H7 (cell line): ENCODE results near the gene JARID2. TPM values are rescaled to one million over a fixed set of nuclear protein-coding genes. Genes with fewer than 3 reads are reported as not detected.

Experiments
- DNase-seq: peaks from one replicate; pipeline ENCODE4 v3.0.0; 2012
- H3K27me3 ChIP-seq: 2 replicates; pipeline ENCODE4 v1.6.0; 2011; ENCODE audit warnings: mild to moderate bottlenecking, low read length; ENCODE audit not compliant: control insufficient read depth, insufficient read depth
- H3K36me3 ChIP-seq: replicated peaks from 2 replicates; pipeline ENCODE4 v1.5.1; 2011; ENCODE audit warnings: low read length; ENCODE audit not compliant: control insufficient read depth, insufficient read depth
- H3K4me3 ChIP-seq: 2 replicates; pipeline ENCODE4 v1.5.1; 2011; ENCODE audit warnings: low read depth, mild to moderate bottlenecking, control low read depth, low read length, moderate library complexity; ENCODE audit not compliant: insufficient read depth
- total RNA-seq: library from RNA; depleted of rRNA; stranded (reverse); fragments of >200 nt; shearing (Covaris generic); gene quantifications from 2 replicates; pipeline ENCODE4 v1.2.3, GENCODE V29; 2014

The JARID2 gene
- total RNA-seq, 1 experiment from 2014 or later: 95.2 TPM

DNA sequence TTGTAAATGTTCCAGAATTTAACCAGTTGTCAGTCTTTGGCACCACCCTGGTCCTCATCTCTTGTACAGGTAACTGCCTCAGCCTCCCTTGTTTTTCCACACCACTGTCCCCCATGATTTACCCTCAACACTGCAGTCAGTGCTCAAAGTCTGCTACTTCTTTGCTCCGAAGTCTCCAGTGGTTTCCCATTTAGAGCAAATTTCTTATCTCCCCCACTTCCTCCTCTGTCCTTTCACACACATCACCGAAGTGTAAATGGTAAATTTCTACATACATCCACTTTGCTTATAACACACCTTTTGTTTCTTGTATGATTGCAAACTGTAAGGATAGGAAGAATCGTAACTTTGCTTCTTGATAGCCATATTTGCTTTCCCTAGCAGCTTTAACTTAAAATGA, 115.3 kb downstream of the JARID2 start:
- H3K36me3 ChIP-seq: peaks cover 2% of the 10 kb centered on the region; the same call in 1 of the 2 replicates
- H3K4me3 ChIP-seq: no peak overlapping the region
- H3K27me3 ChIP-seq: no peaks in the 10 kb centered on the region
- no peak for DNase-seq

DNA sequence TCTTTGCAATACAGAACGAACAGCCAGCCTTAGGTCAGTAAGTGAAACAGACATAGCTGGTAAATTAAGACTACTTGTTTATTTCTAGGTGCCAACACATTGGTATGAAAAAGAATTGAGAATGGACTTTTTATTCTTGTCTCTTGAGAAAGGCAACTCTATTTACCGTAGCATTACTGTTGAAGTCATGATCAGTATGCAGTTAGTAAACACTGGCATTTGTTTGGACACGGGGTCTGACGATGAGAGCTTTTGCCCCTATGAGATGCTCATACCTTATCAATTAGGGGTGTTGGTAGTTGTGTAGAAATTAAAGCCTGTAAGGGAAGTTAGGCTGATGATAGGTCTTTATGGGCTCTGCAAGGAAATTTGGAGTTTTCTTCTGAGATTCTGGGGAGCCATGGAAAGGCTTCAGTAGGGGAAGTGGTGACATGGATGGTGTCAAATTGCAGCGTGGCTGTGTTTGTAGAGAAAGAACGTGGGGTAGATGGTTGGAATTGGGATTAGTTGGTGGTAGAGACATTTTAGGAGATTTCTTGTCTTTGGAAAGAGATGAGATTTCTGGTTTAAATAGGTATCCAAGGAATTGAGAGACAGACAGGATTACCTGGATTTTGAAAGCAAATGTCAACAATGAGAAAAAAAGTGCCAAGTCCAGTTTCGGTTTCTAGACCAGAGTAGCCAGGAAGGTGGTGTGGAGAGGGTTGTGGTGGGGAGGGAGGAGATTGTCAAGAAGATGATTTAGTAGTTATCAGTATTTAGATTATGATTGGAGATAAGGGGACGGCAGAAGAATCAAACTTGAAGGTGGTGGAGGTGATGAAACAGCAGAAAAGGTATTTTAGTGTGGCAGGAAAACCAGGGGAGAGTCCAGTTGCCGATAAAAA, 116.6 kb downstream of the JARID2 start:
- H3K4me3 ChIP-seq: no peak overlapping the region
- no peak for DNase-seq
- H3K36me3 ChIP-seq: peaks cover 2% of the 10 kb centered on the region
- no peaks in the 10 kb centered on the region for H3K27me3 ChIP-seq

DNA sequence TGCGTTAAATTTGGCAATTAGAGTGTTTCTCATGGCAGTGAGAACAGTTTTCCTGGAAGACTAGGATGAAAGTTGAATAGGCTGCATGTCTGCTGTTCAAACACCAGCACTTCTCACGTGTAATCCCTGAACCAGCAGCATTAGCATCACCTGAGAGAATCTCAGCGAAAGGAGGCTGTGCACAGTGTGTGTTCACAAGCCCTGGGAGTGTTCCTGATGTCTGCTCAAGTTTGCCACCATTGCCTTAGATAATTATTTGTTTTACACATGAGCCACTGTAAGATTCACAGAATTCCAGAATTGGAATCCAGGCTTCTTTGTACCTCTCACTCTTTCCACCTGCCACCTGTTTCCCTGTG, 117.3 kb downstream of the JARID2 start:
- Histone ChIP-seq H3K4me3 (no peak overlapping the region), H3K36me3 (peaks cover 2% of the 10 kb centered on the region), H3K27me3 (no peaks in the 10 kb centered on the region)
- DNase-seq: no peak

DNA sequence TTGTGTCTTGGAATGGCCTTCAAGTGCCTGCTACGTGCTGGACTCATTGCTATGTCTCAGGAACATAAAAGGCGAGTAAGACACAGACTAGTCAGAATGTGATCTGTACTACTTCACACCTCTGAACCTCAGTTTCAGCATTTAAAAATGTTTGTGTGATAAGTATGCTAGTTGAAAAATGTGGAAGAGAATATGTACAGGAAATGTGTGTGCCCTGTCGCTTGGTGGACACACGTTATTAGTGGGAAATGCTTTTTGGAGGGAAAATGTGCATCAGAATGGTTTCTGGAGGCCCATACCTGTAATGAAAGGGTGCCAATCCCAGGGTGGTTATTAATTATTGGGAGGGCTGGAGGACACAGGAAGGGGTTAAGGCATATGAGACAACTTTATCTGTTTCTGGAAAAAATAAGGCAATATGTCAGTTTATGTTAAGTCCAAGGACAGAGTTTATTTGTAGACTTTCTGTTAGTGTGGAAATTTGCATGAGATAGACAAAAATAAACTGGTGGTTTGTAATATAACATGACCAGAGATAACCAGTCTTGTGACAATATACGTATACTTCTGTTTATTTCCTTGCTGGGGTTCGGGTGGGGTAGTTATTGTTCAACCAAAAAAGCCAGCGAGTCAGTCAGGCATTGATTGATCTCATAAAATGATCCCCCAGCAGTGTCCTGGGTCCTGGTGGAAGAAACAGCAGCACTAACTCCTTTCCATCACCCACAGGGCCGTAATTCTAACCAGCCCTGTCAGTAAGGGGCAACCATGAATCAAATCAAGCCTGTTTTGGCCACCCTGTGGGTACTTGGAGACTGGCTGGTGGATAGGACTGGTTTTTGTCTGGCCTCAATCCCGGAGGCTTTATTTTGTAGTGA, 117.9 kb downstream of the JARID2 start:
- no peak for DNase-seq

DNA sequence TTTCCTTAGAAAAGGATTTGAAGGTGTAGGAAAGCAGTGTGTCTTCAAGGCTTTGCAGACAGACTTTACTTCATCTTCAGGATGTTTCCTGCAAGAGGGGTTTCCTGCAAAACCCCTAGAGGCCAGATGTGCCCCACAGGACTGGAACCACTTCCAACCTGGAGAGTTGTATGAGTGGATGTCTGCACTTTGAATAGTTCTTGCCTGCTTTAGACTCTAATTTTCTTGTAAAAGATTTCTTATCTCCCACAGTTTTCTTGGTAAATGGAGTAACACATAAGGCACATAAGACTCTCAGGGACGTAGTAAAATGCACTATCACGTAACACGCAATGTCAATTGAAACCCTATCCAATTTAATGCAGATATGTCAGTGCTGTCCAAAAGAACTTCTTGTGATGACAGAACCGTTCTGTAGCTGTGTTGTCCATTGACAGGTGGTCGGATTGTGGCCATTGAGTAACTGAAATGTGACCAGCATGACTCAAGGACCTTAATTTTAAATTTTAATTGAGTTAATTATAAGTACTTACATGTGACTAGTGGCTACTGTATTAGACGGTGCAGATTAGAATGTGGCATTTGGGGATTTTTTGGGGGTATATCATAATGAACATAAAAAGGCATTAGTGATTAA, 118.7 kb downstream of the JARID2 start:
- peaks cover 5% of the 10 kb centered on the region for H3K36me3 ChIP-seq
- H3K4me3 ChIP-seq: no peak overlapping the region
- DNase-seq: no peak
- no peaks in the 10 kb centered on the region for H3K27me3 ChIP-seq

More for the DNA sequence above, 117.9 kb downstream of the JARID2 start:
- Histone ChIP-seq H3K36me3 (peaks cover 5% of the 10 kb centered on the region), H3K4me3 (no peak overlapping the region), H3K27me3 (no peaks in the 10 kb centered on the region)

DNA sequence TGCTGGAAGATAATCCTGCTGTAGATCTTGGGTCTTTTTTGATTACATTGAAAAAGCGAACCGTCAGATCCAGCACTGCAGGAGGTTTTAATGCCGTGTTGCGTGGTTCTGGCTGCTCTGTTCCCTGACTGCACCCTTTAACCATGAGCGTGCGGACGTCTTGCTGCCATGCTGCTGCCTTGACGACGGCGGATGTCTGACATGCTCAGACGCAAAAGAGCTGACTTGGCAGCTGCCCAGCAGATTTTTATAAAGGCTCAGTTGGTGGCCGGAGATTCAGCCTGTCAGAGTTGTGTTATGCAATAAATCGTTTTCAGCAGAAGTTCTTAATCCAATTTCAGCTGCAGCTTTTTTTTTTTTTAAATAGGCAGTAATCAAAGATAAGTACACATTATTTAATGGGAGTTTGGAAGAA, 119.4 kb downstream of the JARID2 start:
- H3K27me3 ChIP-seq: no peaks in the 10 kb centered on the region
- H3K36me3 ChIP-seq: peaks cover 5% of the 10 kb centered on the region
- DNase-seq: peak; percentile 45
- H3K4me3 ChIP-seq: no peak overlapping the region

DNA sequence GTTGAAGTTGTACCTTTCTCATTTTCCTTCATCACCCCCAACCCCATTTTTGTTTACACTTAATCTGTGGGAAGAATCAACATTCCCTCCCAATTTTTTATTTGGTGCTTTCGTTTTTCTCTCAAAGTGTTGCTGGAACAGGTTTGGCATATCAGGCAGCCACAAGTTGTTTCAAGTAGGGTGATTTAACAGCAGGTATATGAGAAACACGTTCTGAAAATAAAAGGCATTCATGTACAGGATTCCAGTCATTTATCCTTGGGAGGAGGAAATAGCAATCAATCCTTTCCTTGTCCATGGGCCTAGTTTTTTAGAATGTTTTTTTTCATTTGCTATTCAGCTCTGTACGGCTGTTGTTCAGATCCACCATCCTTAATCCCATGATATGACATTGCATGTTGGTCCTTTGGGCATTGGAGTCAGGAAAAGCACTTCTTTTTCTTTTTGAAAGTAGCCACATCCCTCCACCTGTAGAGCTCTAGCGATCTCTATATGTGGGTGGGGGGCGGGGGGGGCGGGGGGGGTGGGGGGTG, 120.2 kb downstream of the JARID2 start:
- no peaks in the 10 kb centered on the region for H3K27me3 ChIP-seq
- no peak overlapping the region for H3K4me3 ChIP-seq
- no peak for DNase-seq
- peaks cover 4% of the 10 kb centered on the region for H3K36me3 ChIP-seq

DNA sequence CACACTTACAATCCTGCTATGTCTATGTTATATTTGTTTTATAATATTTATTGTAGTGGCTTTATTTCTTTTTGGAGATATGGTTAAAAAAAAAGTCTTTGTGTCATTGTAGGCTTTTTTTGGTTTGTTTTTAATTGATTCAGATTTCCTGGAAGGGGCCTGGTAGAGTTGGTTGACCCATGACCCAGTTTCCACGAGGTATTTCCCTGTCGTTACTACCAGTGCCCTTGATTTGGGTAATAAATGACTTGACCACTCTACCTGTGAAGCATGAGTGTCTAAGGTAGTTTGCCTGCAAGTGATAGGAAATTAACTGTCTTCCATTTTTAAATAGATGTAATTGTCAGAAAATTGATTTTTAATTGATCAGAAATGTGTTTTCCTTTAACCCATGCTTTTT, 121.0 kb downstream of the JARID2 start:
- no peak overlapping the region for H3K4me3 ChIP-seq
- no peaks in the 10 kb centered on the region for H3K27me3 ChIP-seq
- peaks cover 3% of the 10 kb centered on the region for H3K36me3 ChIP-seq
- DNase-seq: no peak

DNA sequence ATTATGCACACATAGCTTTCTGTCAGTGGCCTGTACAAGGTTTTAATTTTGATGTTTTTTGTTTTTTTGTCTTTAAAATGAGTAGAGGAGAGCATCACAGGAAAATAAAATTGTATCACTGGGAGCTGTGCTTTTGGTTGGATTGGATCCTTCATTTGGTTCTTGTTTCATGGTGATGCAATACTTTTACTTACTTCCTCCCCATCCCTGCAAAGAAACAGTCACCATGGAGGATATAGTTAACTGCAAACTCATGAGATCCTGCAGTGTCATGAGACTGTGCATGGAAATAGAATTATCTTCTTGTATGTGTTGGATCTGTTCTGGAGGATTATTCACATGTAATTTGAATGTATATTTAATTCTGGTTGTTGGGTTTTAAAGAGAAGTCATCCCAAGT, 122.3 kb downstream of the JARID2 start:
- DNase-seq: no peak
- Histone ChIP-seq H3K36me3 (peaks cover 3% of the 10 kb centered on the region), H3K4me3 (no peak overlapping the region), H3K27me3 (no peaks in the 10 kb centered on the region)

DNA sequence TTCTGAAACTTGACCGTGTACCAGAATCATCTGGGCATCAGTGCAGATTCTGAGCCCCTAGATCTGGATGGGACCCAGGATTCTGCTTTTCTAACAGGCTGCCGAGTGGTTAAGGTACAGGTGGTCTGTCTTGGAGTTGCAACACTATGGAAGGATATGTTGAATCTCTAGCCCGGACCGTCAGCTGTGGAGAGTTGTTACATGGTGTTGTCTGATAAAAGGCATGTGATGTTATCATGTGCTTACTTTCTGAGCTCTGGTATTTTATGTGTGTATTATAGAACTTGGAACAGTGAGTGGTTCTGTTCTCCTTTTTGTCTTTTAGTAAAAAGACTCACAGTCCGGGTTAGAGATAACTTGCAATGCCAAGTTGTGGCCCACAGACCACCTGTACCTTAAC, 123.0 kb downstream of the JARID2 start:
- Histone ChIP-seq H3K27me3 (no peaks in the 10 kb centered on the region), H3K4me3 (no peak overlapping the region), H3K36me3 (peaks cover 3% of the 10 kb centered on the region)
- no peak for DNase-seq

DNA sequence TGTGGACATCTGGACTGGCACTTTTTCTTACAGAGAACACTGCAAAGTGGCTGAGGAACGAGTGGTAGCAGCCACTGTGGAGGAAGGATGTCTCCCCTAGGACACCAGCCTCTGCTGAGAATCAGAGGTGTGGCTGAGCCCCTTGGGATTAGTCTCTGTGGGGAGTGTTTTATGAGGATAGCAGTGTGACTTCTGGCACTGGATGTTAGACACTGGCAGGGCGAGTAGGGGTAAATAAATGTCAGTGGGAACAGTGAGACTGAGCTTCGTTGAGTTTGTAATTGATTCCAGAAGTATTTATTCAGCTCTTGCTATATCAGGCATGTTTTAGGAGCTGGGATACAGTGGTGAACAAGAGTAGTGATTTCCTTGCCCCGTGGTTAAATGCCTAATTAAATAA, 124.0 kb downstream of the JARID2 start:
- no peaks in the 10 kb centered on the region for H3K27me3 ChIP-seq
- DNase-seq: no peak

DNA sequence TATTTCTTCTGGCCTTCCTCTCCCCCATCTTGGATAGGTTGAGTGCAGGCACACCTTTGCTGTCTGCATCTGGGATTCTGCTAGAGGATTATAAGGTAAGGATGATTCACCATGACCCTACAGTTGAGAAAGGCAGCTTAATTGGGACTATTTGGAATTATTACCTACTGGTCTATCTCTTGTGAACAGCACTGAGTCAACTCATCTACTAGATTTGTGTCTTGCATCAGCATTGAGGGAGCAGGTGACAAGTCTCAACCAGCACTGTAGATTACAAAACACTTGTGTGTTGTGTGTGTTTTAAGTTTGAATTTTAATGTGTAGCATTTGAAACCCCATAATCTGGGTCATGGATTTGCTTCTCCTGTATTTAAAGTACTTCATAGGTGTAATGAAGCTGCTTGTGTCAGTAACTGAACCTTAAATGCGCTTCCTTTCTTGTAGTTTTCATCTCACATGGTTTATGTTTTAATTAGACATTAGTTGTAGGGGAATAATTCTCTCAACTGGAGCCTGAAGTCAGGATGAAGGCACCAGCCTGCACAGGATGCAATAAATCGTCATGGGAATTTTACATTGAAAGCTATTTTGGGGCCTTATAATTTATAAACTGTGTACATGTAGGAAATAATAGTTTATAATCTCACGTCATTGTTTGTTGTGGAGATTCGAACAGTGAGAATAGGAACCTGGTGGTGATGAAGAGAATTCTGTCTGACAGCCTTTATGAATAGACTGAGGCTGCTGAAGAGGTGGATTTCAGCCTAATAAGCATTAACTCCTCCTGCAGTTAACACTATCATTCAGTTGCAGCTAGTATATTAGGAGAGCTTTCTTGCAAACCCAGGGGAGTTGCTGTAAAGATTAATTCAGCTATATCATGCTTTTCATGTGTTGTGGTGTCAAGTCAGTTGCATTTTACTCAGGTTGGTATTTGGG, 125.1 kb downstream of the JARID2 start:
- H3K4me3 ChIP-seq: no peak overlapping the region
- no peak for DNase-seq
- H3K36me3 ChIP-seq: peaks cover 6% of the 10 kb centered on the region
- H3K27me3 ChIP-seq: no peaks in the 10 kb centered on the region

More for the DNA sequence above, 124.0 kb downstream of the JARID2 start:
- Histone ChIP-seq H3K36me3 (peaks cover 3% of the 10 kb centered on the region), H3K4me3 (no peak overlapping the region)

DNA sequence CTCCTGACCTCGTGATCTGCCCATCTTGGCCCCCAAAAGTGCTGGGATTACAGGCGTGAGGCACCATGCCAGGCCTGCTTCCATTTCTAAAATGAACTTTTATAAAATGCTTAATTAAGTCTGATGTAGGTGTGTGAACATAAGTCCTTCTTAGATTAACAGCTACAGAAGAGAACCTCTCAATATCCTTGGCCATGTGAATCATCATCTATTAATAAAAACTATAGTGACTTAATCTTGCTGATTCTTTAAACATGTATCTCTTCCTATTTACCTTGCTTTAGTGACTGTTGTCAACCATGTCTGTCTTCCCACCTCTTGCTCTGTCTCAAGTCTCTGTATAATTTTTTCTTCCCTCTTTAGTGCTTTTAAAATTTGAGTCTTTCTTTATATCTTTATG, 127.1 kb downstream of the JARID2 start:
- DNase-seq: no peak
- Histone ChIP-seq H3K27me3 (no peaks in the 10 kb centered on the region), H3K4me3 (no peak overlapping the region), H3K36me3 (peaks cover 6% of the 10 kb centered on the region)
